Fibroblast of skin of right quadriceps (primary cell): ENCODE measurements around the gene NMT2.

Source experiments
- DNase-seq: peaks from one replicate; pipeline ENCODE4 v3.0.0-alpha.2; 2013

NMT2 gene

GRCh38 chr10:15140698-15141097, 27.8 kb downstream of the NMT2 start:
- DNase-seq = no peak

DNA sequence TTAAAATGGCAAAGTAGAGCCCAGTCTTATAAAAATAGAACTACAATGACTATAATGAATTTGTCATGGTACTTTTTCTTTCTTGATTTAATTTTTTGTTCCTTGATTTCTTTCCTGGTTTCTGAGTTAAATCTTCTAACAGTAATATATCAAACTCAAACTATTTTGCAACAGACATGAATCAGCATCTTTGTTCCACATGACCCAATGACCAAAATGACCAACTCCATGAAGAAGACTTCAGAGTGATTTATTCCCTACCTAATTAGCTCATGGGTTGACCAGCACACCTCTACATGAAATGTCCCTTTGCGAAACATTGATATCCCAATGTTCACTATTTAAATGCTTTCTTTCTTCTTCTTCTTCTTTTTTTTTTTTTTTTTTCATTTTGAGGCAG, 30.9 kb downstream of the NMT2 start:
- DNase-seq = no peak

DNA sequence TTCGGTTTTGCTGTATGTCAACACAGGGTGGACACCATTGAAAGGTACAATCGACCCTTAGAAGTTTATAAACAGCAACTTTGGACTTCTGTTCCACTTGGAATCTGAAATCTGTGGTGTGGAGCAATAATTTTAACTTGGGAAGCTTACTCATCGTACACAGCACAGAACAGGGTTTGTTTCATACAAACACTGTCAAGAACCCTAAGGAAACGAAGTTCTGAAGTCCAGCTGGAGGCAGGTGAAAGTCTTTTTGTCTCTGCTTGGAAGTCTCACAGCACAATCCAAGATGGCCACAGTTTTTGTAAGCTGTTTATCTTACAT, 31.5 kb downstream of the NMT2 start:
- no peak for DNase-seq

DNA sequence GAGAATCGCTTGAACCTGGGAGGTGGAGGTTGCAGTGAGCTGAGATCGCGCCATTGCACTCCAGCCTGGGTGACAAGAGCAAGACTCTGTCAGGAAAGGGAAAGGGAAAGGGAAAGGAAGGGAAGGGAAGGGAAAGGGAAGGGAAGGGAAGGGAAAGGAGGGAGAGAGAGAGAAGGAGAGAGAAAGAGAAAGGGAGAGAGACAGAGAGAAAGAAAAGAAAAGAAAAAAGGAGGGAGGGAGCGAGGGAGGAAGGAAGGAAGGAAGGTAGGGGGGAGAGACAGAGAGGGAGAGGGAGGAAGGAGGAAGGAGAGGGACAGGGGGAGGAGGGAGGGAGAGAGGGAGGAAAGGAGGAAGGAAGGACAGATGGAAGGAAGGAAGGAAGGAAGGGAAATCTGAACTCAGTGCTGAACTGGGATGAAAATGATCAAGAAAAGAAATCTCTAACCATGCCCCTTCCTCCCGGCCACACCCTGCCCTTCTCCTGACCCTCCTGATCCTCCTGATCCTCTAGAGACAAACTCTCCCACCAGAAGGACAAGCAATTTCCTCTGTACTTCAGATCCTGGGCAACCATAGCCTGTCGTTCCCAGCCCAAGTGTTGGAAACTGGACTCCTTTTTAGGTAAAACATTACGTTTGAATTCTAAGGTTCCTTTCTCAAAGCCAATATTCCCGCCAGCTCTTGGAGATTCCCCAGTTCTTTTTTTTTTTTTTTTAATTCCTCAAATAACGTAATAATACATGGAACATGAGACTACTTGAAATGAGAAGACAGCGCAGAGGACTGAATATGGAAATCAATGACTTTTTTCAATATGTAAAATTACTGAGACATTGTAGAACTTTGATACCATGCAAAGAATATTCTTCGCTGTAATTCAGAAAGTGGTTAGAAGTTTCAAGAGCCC, 32.1 kb downstream of the NMT2 start:
- DNase-seq = no peak

- DNase-seq = no peak
Observed at GRCh38 chr10:15131330-15131729, 37.2 kb downstream of the NMT2 start.

- no peak for DNase-seq
Observed at GRCh38 chr10:15124908-15125307, 43.6 kb downstream of the NMT2 start.

- no peak for DNase-seq
Observed at GRCh38 chr10:15124190-15124589, 44.3 kb downstream of the NMT2 start.

- peak; percentile 79 for DNase-seq
Observed at GRCh38 chr10:15123749-15124184, 44.7 kb downstream of the NMT2 start.

DNA sequence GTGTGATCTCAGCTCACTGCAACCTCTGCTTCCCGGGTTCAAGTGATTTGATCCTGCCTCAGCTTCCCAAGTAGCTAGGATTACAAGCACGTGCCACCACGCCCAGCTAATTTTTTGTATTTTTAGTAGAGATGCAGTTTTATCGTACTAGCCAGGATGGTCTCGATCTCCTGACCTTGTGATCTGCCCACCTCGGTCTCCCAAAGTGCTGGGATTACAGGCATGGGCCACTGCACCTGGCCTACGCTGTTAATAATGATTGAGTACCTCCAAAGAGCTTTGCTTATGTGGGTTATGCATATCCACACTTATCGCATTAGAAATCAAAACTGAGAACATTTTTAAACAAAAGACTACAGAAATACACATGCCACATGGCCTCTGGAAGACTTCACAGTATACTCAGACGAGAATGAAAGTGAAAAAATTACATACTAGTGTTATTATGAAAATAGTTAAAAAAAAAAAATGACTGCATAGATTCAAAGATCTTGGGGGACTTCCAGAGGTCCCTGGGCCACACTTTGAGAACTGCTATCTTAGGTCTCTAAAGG, 45.9 kb downstream of the NMT2 start:
- DNase-seq = no peak

DNA sequence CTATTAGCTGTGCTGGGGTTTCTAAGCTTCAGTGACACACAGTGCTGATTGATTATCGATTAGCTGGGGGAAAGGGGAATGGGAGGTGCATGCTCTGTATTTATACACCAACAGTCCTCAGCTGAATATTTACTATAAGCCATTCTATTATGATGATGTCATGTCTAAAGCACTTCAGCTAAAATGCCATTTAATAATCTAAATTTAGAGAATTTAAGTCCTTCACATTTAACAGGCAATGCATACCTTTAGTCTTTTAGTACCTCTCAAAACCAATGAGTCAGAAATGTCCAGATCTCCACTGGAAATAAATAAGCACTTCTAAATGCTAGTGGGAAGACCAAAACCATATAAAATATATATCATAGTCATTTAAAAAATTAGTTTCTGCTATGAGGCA, 46.8 kb downstream of the NMT2 start:
- DNase-seq = peak; percentile 30

DNA sequence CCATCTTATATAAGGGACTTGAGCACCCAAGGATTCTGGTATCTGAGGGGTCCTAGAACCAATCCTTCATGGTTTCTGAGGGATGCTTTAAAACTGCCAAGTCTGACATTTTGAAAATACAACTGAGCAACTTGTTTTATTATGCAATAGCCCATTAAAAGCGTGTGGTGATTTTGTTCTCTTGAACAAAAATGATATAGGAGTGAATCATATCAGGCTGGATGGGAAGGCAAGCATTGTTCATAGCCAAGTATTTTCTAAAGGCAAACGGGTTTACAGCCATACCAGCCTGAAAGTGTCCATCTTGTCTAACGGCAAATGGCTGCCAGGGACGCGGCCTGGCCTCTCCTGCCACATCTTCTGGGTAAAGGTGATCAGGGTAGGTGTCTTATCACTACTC, 48.0 kb downstream of the NMT2 start:
- peak; percentile 63 for DNase-seq

DNA sequence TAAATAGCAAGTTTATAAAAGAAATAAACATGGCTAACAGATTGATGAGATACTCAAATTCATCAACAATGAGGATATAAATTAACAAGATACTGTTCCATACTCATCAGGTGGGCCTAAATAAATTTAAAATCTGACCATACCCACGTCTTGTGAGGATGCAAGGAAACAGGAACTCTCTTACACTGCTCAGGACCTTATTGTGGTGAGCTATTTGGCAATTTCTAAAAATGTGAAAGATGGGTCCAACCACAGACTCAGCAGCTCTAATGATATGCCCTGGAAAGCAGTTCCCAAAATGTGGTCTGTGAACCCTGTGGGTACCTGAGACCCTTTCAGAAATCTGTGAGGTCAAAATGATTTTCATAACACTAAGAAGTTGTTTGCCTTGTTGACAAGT, 49.9 kb downstream of the NMT2 start:
- no peak for DNase-seq

DNA sequence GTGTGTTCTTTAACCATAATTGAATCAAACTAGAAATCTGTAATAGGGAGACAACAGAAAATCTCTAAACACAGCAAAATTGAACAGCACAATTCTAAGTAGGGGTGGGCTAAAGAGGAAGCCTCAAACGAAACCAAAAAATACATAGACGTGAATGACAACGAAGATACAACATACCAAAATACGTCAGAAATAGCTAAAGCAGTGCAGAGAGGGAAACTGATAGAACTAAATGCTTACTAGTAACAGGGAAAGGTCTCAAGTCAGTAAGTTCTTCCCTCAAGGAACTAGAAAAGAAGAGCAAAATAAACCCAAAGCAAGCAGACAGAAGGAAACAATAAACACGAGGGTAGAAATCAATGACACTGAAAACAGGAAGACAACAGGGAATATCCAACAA, 52.3 kb downstream of the NMT2 start:
- DNase-seq = no peak

DNA sequence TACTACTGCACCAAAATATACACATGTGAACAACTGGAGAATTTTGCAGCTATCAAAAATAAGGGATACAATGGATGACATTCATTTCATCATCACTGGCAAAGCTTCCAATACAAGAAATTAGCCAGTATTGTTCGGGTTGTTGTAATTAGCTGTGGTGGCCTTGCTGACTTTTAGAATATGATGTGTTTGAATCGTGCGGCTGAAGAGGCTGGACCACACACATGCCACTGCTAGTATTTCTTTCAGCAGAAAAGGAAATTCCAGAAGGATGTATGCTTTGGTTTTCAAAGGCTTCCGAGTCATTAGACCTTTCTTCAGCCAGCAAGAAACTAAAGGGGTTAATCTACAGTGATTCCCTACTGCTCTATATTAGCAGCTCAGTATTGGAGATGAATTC, 54.7 kb downstream of the NMT2 start:
- DNase-seq = peak; percentile 52

DNA sequence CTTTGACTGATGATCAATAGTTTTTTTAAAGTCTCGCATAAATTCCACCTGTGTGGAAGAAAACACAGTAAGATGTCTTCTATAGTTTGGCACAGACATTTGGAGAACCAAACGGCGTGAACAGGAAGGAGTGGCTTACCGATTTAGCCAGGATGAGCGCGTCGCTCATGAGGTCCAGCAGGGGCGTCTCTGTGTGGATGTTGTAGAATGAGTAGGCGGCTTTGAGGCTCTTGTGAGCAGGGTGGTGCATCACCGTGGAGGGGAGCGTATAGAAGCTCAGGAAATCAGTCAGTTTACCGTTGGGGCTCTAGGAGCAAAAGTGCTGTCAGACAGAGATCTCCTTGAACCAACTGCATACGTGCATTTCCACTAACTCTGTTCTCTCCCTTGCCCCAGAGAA, 55.8 kb downstream of the NMT2 start:
- no peak for DNase-seq

DNA sequence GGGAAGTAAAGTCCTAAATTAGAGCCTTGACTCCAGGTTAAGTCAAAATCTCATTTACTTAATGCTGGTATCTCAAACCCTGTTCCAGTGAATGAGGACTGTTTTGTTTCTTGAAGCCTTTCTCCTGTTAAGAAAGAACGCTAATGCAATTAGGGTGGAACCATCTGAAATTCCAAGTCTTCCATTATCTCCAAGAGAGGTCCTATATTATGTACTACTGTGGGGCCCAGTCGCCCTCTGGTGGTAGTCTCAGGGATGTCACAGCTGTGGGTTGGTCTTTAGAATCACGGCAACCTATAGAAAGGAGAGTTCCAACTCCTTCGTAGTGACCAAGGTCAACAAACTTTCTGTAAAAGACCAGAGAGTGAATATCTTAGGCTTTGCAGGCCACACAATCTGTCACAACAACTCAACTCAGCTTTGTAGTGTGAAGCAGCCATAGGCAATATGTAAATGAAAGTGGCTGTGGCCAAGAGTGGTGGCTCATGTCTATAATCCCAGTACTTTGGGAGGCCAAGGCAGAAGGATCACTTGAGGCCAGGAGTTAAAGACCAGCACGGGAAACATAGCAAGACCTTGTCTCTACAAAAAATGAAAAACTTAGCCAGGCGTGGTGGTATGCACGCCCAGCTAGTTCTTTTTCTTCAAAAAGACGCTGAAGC, 62.0 kb downstream of the NMT2 start:
- DNase-seq = peak; percentile 65

- DNase-seq = no peak
Observed at GRCh38 chr10:15103513-15103912, 65.0 kb downstream of the NMT2 start.

- no peak for DNase-seq
Observed at GRCh38 chr10:15099886-15100285, 68.6 kb downstream of the NMT2 start.

DNA sequence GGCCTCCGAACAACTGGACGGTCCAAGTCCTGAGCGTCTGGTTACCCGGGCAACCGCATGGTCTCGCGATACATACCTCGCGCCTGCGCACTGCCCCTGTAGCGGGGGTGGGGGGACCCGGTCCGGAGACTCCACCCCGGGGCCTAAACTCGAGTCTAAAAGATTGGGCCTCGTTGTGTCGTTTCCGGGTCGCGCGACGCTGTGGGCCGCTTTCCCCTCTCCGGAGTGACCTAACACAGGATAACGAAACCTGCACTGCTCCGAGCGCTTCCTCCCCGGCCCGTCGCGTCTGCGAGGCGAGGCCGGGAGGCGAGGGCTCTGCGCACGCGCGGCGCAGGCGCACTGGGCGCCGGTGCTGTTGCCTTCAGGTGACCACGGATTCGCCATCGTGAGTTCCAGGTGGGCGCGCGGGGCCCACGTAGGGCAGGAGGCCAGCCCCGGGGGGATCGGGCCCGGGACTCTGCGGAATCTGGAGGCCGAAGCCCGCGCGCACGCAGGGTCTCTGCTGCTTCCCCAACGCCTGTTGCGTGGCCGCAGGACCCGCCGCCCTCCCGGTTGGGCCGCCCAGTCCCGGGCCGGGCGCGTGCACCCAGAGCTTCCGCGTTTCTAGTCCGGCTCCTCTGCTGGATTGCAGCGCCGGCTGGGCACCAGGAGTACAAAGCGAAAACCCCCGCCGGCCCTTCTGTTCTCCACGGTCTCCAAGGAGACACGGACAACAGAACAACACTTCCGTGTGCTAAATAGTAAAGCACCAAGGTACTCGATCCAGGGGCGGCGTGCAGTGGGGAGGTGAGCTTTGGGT, 71.3 kb downstream of the NMT2 start, which contains the start of gene RPP38:
RPP38 (plus strand) TSS at position 345 of the 802 bp plus-strand sequence. CDS start 5,960 bp downstream, outside the sequence.
- peak; percentile 95 for DNase-seq

- DNase-seq = no peak
Observed at GRCh38 chr10:15096661-15097010, 71.9 kb downstream of the NMT2 start.

- DNase-seq = no peak
Observed at GRCh38 chr10:15092855-15093408, 75.6 kb downstream of the NMT2 start.

GRCh38 chr10:15091418-15091817, 77.1 kb downstream of the NMT2 start:
- no peak for DNase-seq
